Prostate gland (tissue), 2 donors: ENCODE measurements around the gene TAS2R10.

Experiments
- CTCF ChIP-seq, 4 experiments: fragments of 200-600 bp in 2 of 4; fragments of 450-650 bp in 2 of 4; sonication (generic) in 2 of 4; IDR thresholded peaks; 1 replicate in 3 of 4; 2 replicates in 1 of 4; pipeline ENCODE4 v1.5.1; 2016 to 2019; ENCODE audit warnings: antibody characterized with exemption in 4 of 4, mild to moderate bottlenecking in 2 of 4, moderate library complexity in 2 of 4
- POLR2A ChIP-seq: fragments of 450-650 bp; IDR thresholded peaks from one replicate; pipeline ENCODE4 v1.6.1; 2016; ENCODE audit warnings: antibody characterized with exemption, mild to moderate bottlenecking
- POLR2AphosphoS5 ChIP-seq: sonication (generic); formaldehyde crosslinking; IDR thresholded peaks from one replicate; pipeline ENCODE4 v1.6.1; 2017; ENCODE audit warnings: antibody characterized with exemption

- no peak for TF ChIP-seq CTCF (IDR thresholded peaks at IDR 0.05)
- TF ChIP-seq POLR2A = no peak
- no peak for TF ChIP-seq POLR2AphosphoS5
These were observed 41.2 kb upstream of the TAS2R10 start for GRCh38 chr12:10867381-10867780.
